HL-60 (cell line): Measurements from ENCODE around the gene TACC3.

Source experiments
- CTCF ChIP-seq: IDR thresholded peaks from one replicate; pipeline ENCODE4 v1.5.1; 2011; ENCODE audit warnings: low read length, control low read depth, inconsistent platforms; ENCODE audit not compliant: insufficient read depth
- GABPA ChIP-seq: IDR thresholded peaks from 2 replicates; pipeline ENCODE4 v1.6.1; 2012; ENCODE audit warnings: low read depth
- POLR2AphosphoS5 ChIP-seq: IDR thresholded peaks from 2 replicates; pipeline ENCODE4 v1.6.1; 2012; ENCODE audit warnings: low read depth
- REST ChIP-seq: IDR thresholded peaks from 2 replicates; pipeline ENCODE4 v1.6.1; 2012; ENCODE audit warnings: low read depth; ENCODE audit not compliant: insufficient replicate concordance

- TF ChIP-seq CTCF (no peak), POLR2AphosphoS5 (no peak), REST (no peak), GABPA (no peak)
These were observed 18.0 kb downstream of the TACC3 start for GRCh38 chr4:1739358-1739757.
